HEK293T (cell line): Measurements from ENCODE around the gene ATP11A.

ENCODE experiments used
- CTCF ChIA-PET: fragments of 350-600 bp; formaldehyde crosslinking; extraction: SDS; loops from one replicate; lab custom pipeline; 2021; ENCODE audit warnings: antibody characterized with exemption, inconsistent platforms; lab: Yijun Ruan, JAX
- POLR2A ChIA-PET: fragments of 350-600 bp; formaldehyde crosslinking; extraction: SDS; loops from one replicate; lab custom pipeline; 2020; ENCODE audit warnings: antibody characterized with exemption, inconsistent platforms; lab: Yijun Ruan, JAX
- DNase-seq: peaks from one replicate; pipeline ENCODE4 v3.0.0; 2012; ENCODE audit warnings: mixed read lengths; ENCODE audit errors: extremely low spot score
- ARNT ChIP-seq: fragments of 450-650 bp; IDR thresholded peaks from 2 replicates; pipeline ENCODE4 v1.6.1; 2017; ENCODE audit warnings: mild to moderate bottlenecking
- BHLHE40 ChIP-seq: fragments of 450-650 bp; IDR thresholded peaks from 2 replicates; pipeline ENCODE4 v1.6.1; 2016; ENCODE audit warnings: mild to moderate bottlenecking, moderate library complexity, borderline replicate concordance
- CTBP1 ChIP-seq: fragments of 450-650 bp; IDR thresholded peaks from 2 replicates; pipeline ENCODE4 v1.6.1; 2016; ENCODE audit warnings: borderline replicate concordance
- ELF4 ChIP-seq: fragments of 450-650 bp; IDR thresholded peaks from 2 replicates; pipeline ENCODE4 v1.6.1; 2017; ENCODE audit warnings: antibody characterized with exemption
- FOXA1 ChIP-seq: fragments of 450-650 bp; IDR thresholded peaks from 2 replicates; pipeline ENCODE4 v1.6.1; 2016; ENCODE audit warnings: mild to moderate bottlenecking
- FOXK2 ChIP-seq: fragments of 450-650 bp; IDR thresholded peaks from 2 replicates; pipeline ENCODE4 v1.6.1; 2016; ENCODE audit warnings: mild to moderate bottlenecking
- FOXM1 ChIP-seq: fragments of 450-650 bp; IDR thresholded peaks from 2 replicates; pipeline ENCODE4 v1.6.1; 2017; ENCODE audit warnings: mild to moderate bottlenecking, borderline replicate concordance
- HDGF ChIP-seq: fragments of 450-650 bp; IDR thresholded peaks from 2 replicates; pipeline ENCODE4 v1.6.1; 2017; ENCODE audit warnings: antibody characterized with exemption, borderline replicate concordance
- L3MBTL2 ChIP-seq: fragments of 450-650 bp; conservative IDR thresholded peaks from 2 replicates; pipeline ENCODE4 v1.6.1; 2016; ENCODE audit warnings: mild to moderate bottlenecking
- LEF1 ChIP-seq: fragments of 450-650 bp; IDR thresholded peaks from 2 replicates; pipeline ENCODE4 v1.6.1; 2017; ENCODE audit warnings: mild to moderate bottlenecking, borderline replicate concordance
- NFRKB ChIP-seq: fragments of 450-650 bp; IDR thresholded peaks from 2 replicates; pipeline ENCODE4 v1.6.1; 2016; ENCODE audit warnings: mild to moderate bottlenecking, moderate library complexity
- SP1 ChIP-seq: fragments of 450-650 bp; IDR thresholded peaks from 2 replicates; pipeline ENCODE4 v1.6.1; 2017
- SUZ12 ChIP-seq: fragments of 450-650 bp; IDR thresholded peaks from 2 replicates; pipeline ENCODE4 v1.6.1; 2016; ENCODE audit warnings: mild to moderate bottlenecking
- TARDBP ChIP-seq: fragments of 450-650 bp; IDR thresholded peaks from 2 replicates; pipeline ENCODE4 v1.6.1; 2016
- ZNF384 ChIP-seq: fragments of 450-650 bp; IDR thresholded peaks from 2 replicates; pipeline ENCODE4 v1.6.1; 2016
- TF ChIP-seq, protein P1 (sequence below): fragments of 450-650 bp; IDR thresholded peaks from 2 replicates; pipeline ENCODE4 v1.6.1; 2016

The ATP11A gene

DNA sequence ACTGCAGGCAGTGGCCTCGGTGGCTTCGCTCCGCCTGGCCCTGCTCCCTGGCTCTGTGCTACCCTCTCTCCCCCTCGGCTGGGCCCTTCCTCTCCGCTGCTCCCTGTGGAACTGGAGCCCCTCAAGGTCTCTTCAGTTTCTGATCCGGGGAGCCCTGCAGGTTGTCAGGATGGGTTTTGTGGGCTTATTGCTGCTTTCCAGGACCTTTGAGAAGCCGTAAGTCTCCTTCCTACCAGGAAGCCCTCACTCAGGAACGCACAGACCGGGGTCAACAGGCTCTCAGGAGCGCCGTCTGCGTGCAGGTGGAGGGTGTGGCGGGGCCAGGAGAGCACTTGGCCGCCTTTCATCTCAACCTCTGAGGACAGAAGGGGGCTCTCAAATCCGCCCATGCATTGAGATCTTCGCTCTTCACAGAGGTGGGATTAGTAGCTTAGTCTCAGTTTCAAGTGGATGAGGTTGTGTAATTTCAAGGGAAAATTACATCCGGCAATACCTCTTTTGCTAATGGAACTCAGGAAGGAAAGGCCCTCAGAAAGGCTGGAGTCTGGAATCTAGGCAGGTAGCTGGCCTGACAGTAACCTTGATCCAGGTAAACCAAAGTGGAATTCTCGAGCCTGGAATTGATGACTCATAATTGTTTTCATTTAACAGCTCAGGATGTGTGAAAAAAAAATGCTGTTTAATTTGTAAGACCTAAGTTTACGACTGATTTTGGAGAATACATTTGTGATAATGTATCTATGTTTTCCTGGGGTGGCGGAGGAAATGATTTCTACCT is 102.0 kb downstream of the ATP11A start:
- ChIA-PET CTCF (interaction anchor here (0.7 kb wide), 1 partner anchor 77 kb away, joined by 3 read pairs; no protein-coding TSS in a partner anchor), POLR2A (no interaction called here)
- no peak for TF ChIP-seq TARDBP
- TF ChIP-seq ELF4: no peak
- TF ChIP-seq ARNT: no peak
- TF ChIP-seq FOXM1: no peak
- TF ChIP-seq HDGF: no peak
- TF ChIP-seq FOXA1: no peak
- TF ChIP-seq SUZ12: no peak
- TF ChIP-seq, protein P1, sequence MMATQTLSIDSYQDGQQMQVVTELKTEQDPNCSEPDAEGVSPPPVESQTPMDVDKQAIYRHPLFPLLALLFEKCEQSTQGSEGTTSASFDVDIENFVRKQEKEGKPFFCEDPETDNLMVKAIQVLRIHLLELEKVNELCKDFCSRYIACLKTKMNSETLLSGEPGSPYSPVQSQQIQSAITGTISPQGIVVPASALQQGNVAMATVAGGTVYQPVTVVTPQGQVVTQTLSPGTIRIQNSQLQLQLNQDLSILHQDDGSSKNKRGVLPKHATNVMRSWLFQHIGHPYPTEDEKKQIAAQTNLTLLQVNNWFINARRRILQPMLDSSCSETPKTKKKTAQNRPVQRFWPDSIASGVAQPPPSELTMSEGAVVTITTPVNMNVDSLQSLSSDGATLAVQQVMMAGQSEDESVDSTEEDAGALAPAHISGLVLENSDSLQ: no peak
- no peak for TF ChIP-seq L3MBTL2
- TF ChIP-seq NFRKB: no peak
- TF ChIP-seq CTBP1: no peak
- TF ChIP-seq SP1: no peak
- no peak for TF ChIP-seq ZNF384
- TF ChIP-seq FOXK2: no peak
- no peak for DNase-seq

DNA sequence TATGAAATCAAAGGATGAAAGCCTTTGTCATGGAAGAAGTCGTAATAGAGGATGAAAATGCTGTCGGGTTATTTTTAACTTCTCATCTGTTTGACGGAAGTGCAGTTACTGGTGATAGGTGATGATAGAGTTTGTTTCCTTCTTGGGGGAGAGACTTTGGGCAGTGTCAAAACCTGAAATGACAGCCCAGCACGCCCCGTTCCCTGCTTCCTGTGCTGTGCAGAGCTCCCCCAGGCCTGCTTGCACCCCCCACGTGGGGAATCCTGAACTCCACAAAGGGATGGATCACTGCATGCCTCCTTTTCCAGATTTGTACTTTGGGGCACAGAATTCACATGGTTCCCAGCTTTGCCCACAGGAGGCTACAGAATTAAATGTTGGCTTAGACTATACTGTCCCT is 102.7 kb downstream of the ATP11A start:
- ChIA-PET POLR2A (no interaction called here), CTCF (interaction anchor here (0.7 kb wide), 1 partner anchor 78 kb away, joined by 3 read pairs; no protein-coding TSS in a partner anchor)
- TF ChIP-seq ARNT (no peak), FOXK2 (no peak), SUZ12 (no peak)
- TF ChIP-seq, protein P1: no peak
- no peak for DNase-seq

DNA sequence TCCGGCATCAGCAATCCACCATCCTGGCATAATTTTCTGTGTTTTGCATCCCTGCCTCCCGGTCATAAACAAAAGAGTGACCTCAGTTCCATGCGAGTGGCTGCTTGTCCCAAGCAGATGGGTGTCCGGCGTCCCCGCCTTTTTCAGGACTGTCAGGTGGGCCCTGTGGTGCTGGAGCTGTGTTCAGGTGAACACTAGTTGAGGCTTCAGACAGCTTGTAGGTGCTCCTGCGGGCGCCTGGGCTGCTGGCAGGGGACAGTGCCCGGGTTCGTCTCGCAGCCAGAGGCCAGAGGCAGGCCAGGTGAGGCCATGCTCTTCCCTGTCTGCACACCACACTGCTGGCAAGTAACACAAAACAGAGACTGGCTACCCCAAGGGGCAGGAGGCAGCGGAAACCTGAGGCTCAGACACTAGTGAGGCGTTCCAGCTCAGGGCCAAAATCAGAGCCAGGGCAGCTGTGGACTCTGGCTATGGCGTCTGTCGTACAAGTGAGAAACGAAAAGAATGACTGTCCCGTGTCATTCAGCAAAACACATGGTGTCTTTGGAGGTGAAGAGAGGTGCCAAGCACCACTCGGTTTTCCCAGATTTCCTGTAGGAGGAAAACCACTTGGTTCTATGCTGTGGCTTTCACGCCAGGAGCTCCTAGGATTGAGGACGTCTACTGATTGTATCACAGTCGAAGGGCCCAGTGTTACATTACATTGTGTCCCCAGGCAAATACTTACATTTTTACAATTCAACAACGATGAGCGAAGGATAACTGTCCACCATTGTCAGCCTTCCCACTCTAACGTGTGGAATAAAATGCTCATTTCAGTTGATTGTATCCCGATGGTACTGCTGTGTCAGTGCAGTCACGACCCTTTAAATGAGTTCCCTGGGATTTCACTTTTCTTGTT is 104.0 kb downstream of the ATP11A start:
- no peak for DNase-seq
- ChIA-PET POLR2A (no interaction called here), CTCF (no interaction called here)
- no peak for TF ChIP-seq FOXA1
- no peak for TF ChIP-seq L3MBTL2
- no peak for TF ChIP-seq LEF1
- TF ChIP-seq BHLHE40: no peak
- no peak for TF ChIP-seq SP1
- TF ChIP-seq TARDBP: no peak
- TF ChIP-seq SUZ12: no peak
- TF ChIP-seq, protein P1: no peak
- TF ChIP-seq NFRKB: no peak
- no peak for TF ChIP-seq ELF4
- no peak for TF ChIP-seq ARNT
- no peak for TF ChIP-seq ZNF384
- TF ChIP-seq FOXK2: no peak
- no peak for TF ChIP-seq FOXM1
- no peak for TF ChIP-seq CTBP1
- no peak for TF ChIP-seq HDGF

DNA sequence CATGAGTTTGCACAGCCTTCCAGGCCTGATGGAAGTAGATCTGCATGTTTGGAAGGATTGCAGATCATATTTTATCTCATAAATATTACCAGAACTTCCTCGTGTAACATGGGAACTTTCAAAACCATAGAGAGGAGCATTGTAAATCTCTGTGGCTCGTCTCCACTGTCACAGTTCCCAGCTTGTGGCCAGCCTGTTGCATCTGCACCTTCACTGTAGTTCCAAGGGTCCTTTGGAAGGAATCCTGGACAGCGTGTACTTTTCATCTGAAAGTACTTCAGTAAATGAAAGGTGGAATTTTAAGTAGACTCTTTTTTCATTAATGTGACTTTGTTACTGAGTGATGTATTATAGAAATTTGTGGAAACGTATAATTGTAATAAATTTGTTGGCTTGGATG is 105.4 kb downstream of the ATP11A start:
- ChIA-PET POLR2A (no interaction called here), CTCF (no interaction called here)
- no peak for DNase-seq
- TF ChIP-seq, protein P1: no peak
- no peak for TF ChIP-seq FOXA1

DNA sequence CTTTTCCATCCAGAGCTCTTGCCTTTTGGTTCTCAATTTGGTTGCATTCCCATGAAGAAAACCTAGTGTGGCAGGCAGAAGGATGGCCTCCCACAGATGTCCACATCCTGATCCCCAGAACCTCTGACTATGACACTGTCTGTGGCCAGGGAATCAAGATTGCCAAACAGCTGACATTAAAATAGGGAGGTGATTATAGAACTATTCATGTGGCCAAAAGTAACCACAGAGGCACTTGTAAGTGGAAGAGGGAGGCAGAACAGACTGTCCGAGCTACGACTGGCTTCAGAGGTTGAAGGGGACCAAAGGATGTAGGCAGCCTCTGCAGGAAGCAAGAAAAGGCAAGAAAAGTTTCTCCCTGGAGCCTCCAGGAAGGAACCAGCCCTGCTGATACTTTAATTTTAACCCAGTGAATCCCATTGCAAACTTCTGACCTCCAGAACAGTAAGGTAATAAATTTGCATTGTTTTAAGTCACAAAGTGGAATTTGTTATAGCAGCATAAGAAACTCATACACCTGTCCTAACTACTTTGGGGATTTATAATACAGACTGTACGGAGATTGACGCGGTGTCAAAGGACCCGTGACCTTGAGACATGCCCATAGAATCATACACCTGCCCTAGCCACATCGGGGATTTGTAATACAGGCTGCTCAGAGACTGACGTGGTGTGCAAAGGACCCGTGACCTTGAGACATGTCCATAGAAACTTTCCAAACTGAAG is 106.5 kb downstream of the ATP11A start:
- no peak for DNase-seq
- POLR2A ChIA-PET: no interaction called here
- TF ChIP-seq FOXK2 (no peak), ELF4 (no peak), ARNT (no peak), HDGF (no peak), L3MBTL2 (no peak), FOXM1 (no peak), FOXA1 (no peak), SP1 (no peak), SUZ12 (no peak), TARDBP (no peak), CTBP1 (no peak), ZNF384 (no peak), BHLHE40 (no peak), NFRKB (no peak), LEF1 (no peak)
- TF ChIP-seq, protein P1: no peak
- CTCF ChIA-PET: no interaction called here
